GM18520 (cell line): ENCODE data around the gene AP5Z1.

Experiments used
- ATAC-seq: cut with Tn5 transposase; IDR thresholded peaks from one replicate; pipeline ENCODE4 v1.9.1; 2021; ENCODE audit not compliant: unreplicated experiment

Gene AP5Z1

DNA sequence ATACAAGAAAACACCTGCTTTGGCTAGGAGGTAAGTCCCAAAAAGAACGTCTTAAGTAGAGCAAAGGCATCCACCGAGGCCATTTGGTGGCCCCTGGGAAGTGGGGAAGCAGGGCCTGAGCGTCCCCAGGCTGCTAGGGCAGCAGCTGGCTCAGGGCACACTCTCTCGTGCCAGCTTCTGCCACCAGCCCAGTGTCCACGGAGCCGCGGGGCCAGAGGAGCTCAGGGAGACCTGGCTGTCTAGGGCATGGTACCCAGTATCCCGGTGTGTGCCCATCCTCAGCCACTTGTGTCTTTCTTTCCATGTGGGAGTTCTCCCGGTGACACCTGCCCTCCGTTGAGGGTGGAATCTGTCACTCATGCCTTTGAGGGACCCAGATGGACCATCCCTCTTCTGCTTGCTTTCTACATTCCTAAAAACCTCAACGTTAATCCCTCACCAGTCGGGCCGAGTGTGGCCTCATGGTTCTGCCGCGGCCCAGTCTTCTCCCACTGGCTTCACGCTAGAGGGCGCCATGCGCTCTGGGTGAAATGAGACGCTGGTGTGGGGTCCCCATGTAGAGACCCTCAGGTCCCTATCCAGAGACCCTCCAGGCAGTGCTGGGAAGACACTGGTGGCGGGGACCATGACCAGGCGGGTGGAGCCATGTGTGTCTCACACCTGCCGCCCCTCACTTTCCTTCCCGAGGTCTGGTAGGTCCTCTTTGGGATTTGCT is 9.5 kb upstream of the AP5Z1 start:
- ATAC-seq = no peak

DNA sequence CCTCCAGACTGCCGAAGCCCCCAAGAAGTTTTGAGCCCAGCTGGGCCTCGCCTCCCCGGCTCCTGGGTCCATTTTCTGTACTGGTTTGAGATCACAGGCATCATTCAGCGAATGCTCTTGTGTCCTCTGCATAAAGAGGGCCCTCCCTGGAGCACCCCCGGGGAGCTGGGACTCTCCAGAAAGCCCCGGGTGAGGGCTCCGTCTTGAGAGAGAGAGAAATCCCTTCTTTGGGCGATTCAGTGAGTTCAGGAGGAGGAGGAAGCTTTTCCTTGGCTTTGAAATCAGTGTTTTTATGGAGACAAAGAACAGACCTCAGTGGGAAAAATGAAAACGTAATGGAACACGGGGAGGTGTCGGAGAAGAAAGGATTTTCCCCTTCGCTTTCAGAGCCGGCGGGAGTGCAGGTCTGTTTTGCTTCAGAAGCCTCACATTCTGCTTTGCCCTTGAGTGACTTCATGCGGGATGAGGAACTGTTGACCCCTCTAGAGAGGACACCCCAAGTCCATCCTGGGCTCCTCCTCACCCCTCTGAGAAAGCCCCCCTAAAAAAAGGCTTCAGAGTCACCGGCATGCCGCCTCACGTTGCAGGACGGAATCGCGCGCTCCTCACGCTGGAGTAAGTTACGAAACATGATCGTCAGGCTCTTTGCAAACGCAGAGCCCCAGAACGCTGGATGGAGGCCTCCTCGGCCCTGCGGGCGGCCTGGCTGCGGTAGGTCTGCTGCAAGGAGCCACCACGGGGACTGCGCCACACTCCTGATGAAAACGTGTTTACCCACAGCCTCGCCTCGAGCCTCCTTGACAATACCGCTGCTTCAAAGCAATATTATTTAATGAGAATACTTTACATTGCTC is 8.5 kb upstream of the AP5Z1 start:
- no peak for ATAC-seq

GRCh38 chr7:4768597-4769569 is 6.5 kb upstream of the AP5Z1 start:
- no peak for ATAC-seq

DNA sequence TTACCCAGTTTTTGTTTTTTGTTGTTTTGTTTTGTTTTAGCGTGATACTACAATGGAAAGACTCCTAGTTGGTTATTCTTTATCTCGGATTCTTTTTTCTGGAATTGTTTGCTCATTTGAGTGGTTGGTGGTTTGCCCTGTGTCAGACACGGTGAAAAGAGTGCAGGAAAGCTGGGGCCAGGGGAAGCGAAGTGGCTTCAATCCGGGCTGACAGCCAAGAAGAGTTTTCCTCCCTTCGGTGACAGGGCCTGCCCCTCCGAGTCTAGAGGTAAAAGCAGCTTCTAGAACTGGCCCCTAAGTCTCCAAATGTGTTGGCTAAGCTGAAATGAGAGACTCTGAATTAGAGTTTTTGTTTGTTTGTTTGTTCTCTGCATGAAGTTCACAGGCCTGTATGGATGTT is 5.7 kb upstream of the AP5Z1 start:
- ATAC-seq = no peak

DNA sequence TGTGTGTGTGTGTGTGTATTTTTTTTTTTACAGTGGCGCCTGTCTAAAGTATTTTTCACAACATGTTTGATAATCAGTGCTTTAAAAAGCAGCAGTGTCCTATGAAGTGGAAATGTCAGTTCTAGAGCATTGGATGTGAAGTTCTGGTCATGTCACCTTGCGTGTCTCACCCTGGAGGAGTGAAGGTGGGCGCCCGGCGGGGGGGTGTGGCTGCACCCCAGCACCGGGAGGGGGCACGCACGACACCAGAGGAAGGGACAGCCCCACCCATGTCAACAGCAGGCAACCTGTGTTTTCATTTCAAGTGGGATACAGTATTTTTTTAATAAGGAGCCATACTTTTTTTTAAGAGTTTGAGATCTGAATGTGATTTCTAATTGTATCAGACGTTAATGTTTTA is 4.5 kb upstream of the AP5Z1 start:
- ATAC-seq = no peak

DNA sequence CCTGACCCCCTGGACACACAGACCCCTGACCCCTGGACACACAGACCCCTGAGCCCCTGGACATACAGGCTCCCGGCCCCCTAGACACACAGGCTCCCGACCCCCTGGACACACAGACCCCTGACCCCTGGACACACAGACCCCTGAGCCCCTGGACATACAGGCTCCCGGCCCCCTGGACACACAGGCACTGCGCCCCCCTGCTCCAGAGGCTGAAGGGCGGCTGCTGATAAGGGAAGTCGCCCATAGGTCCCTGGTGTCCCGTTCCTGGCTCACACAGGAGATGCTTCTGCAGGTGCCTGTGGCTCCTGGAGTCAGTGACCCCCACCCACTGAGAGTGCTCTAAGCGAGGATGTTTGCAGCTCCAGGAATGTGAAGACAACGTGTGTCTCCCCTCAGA is 3.7 kb upstream of the AP5Z1 start:
- no peak for ATAC-seq

DNA sequence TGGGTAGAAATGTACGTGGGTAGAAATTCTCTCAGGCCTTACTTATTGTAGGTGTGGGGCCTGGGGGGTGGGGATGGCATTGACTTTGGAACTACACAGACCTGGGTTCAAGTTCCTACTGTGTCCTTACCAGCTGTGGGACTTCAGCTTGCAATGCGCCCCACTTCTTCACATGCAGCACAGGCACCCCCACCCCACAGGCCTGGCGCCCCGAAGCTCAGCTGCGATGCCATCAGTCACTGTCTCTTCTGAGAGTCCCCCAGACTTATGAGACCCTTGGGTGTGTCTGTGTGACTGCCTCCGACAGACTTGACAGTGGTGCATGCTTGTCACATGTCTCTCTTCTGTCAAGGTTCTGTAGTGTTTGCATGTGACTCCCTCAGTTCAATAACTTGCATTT is 3.1 kb upstream of the AP5Z1 start:
- no peak for ATAC-seq

DNA sequence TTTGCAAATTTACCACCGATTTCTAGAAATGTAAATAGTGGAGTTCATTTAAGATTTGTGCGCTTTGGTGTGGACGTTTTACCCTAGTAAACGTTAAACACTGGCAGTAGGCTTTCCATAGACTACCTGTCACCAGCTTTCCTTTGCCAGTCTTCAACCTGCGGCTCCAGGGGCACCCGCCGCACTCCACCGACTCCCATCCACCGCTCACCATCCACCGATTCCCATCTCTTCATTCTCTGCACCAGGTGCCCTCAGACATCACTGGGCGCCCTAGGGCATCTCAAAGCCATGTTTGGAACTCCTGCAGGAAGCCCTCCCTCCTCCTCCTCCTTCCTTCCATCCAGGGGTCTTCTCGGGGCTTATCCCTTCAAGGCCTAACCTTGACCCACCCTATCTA is 1.4 kb upstream of the AP5Z1 start:
- no peak for ATAC-seq

DNA sequence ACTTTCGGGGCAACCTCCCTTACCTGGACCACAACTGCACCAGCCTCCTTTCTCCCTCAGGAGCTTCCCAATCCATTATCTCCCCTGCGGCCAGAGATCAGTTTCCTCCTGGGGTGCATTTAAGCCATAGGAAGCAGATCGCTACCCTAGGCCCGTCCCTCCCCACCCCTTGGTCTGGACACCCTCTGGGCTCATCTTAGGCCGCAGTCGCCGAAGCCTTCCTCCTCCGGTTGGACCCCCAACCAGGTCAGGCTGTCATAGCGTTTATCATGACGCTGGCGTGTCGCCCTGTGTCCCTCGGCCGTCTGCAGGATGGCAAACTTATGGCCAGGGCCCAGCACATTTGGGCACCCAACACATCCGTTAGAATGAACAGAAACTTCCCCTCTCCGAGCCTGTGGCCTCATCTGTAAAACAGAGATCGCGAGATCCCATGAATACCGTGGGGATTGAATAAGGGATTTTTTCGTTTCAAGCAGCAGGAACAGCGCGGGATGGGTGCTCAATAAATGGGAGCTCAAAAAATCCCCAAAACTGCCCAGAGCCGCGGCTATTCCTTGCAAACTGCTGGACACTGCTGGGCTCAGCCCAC is 669 bp upstream of the AP5Z1 start:
- ATAC-seq = peak; percentile 19

- no peak for ATAC-seq
Measured at GRCh38 chr7:4775848-4776623, 613 bp downstream of the AP5Z1 start.

- ATAC-seq = no peak
Measured at GRCh38 chr7:4779118-4779517, 3.7 kb downstream of the AP5Z1 start.

DNA sequence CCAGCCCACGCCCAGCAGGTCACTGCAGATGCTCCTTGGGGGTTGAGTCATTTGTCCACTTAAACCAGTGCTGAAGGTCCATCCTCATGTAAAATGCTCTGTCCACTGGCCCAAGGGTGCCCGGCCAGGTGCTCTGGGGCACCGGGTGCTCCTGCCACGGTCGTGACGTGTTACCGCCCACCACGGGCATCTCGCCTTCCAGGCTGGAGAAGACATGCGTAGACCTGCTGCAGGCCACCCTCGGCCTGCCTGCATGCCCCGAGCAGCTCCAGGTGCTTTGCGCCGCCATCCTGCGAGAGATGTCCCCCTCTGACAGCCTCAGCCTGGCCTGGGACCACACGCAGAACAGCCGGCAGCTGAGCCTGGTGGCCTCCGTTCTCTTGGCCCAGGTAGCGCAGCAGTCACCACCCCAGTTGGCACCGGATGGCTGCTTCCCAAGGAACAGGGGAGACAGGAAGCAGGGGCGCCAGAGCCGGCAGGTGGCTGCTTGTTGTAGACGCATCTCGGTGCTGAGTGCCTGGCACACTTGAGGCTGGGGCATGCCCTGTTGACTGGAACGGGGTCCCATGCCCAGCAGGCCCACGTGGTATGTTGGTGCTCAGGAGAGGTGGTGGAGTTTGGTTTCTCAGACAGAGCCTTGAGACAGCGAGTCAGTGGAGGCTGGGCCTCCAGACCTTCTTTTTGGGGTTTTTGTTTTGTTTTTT is 6.1 kb downstream of the AP5Z1 start:
- no peak for ATAC-seq

- ATAC-seq = no peak
Measured at GRCh38 chr7:4782333-4783291, 7.2 kb downstream of the AP5Z1 start.

DNA sequence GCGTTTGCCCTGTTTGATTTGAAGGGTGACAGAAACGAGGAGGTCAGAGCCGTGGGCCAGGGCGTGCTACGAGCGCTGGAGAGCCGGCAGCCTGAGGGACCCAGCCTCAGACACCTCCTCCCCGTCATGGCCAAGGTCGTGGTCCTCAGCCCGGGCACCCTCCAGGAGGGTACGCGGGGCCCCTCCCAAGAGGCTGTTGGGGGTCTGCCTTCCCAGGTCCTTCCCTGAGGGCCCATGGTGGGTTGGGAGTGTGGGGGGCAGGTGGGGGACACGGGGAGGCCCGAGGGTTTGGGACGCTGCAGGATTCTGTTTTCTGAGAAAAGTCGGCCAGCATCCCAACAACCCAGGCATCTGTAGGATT is 7.8 kb downstream of the AP5Z1 start:
- no peak for ATAC-seq

GRCh38 chr7:4783762-4784351 is 8.4 kb downstream of the AP5Z1 start:
- no peak for ATAC-seq

DNA sequence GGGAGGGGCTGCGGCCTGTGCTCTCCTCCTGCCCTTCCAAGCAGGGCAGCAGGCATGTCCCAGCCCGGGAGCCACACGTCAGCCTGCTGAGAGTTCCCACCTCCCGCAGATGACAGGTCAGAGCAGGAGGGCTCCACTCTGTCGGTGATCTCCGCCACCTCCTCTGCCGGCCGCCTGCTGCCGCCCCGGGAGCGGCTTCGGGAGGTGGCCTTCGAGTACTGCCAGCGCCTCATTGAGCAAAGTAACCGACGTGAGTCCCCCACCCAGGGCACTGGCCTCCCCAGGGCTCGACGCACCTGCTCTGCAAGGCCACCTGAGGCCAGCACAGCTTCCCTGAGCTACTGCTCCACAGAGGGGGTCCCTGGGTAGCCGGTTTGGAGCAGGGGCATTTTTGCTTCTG is 9.4 kb downstream of the AP5Z1 start:
- ATAC-seq = no peak

GRCh38 chr7:4785371-4785770 is 9.9 kb downstream of the AP5Z1 start:
- no peak for ATAC-seq

DNA sequence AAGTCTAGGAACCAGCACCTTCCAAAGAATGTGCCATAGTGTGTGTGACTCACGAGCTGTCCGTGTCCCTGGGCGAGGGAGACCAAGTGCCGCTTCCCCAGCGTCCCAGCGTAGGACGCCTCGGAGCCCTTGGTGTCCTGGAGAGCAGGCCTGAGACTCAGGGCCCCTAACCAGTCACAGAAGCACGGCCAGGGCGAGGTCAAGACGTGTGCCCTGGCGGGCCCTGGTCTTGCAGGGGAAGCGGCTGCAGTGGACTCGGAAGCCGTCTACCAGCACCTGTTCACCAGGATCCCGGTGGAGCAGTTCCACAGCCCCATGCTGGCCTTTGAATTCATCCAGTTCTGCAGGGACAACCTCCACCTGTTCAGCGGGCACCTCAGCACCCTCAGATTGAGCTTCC is 10.6 kb downstream of the AP5Z1 start:
- ATAC-seq = no peak
